ENCODE measurements around the gene CYP2C18.
"Not testable (repeated sequence)": the region's sequence is repeated elsewhere in the genome, so short reads cannot be mapped to it uniquely, and the experiment has no call there.

Gene CYP2C18

DNA sequence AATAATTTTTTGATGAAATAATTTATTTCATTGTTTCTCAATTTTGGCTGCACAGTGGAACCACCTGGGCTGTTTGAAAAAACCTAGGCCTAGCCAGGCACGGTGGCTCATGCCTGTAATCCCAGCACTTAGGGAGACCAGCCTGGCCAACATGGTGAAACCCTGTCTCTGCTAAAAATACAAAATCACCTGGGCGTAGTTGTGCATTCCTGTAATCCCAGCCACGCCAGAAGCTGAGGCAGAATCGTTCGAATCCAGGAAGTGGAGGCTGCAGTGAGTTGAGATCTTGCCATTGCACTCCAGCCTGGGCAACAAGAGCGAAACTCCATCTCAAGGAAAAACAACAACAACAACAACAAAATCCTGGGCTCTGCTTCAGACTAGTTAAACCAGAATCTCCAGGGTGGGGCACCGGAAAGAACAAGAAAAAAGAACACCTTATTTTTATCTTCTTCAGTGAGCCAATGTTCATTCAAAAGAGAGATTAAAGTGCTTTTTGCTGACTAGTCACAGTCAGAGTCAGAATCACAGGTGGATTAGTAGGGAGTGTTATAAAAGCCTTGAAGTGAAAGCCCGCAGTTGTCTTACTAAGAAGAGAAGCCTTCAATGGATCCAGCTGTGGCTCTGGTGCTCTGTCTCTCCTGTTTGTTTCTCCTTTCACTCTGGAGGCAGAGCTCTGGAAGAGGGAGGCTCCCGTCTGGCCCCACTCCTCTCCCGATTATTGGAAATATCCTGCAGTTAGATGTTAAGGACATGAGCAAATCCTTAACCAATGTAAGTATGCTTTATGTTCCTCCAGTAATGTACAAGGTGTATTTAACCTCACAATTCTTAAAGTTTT is at the start of gene CYP2C18:
TSS of gene CYP2C18 (plus strand) at position 516 of the 841 bp plus-strand sequence. CDS start at position 607, 91 bp downstream.
- DNase-seq (ENCODE audit: low spot score): no peak

DNA sequence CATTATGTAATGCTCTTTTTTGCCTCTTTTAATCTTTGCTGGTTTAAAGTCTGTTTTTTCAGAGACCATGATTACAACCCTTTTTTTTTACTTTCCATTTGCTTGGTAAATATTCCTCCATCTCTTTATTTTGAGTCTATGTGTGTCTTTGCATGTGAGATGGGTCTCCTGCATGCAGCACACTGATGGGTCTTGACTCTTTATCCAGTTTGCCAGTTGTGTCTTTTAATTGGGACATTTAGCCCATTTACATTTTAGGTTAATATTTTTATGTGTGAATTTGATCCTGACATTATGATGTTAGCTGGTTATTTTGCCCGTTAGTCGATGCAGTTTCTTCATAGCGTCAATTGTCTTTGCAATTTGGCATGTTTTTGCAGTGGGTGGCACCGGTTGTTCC is 45.4 kb upstream of the CYP2C18 start:
- DNase-seq (ENCODE audit: low spot score): not testable (repeated sequence)

DNA sequence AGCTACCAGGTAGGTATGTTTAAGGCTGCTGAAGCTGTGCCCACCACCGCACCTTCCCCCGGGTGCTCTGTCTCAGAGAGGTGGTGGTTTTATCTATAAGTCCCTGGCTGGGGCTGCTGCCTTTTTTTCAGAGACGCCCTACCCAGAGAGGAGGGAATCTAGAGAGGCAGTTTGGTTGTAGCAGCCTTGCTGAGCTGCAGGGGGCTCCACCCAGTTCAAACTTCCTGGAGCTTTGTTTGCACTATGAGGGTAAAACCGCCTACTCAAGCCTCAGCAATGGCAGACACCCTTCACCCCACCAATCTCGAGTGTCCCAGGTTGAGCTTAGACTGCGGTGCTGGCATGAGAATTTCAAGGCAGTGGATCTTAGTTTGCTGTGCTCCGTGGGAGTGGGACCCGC is 43.6 kb upstream of the CYP2C18 start:
- no peak for DNase-seq (ENCODE audit: low spot score)

DNA sequence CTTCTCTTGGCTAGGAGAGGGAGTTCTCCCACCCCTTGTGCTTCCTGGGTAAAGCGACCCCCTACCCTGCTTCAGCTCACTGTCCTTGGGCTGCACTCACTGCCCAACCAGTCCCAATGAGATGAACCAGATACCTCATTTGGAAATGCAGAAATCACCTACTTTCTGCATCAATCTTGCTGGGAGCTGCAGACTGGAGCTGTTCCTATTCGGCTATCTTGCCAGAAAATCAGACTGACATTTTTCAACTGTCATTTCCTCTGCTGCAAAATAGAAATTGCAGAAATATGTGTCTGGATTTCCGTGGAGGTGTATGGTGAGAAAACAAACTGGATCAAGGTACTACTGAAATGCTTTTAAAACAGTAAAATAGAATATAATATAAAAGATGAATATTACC is 43.0 kb upstream of the CYP2C18 start:
- no peak for DNase-seq (ENCODE audit: low spot score)

DNA sequence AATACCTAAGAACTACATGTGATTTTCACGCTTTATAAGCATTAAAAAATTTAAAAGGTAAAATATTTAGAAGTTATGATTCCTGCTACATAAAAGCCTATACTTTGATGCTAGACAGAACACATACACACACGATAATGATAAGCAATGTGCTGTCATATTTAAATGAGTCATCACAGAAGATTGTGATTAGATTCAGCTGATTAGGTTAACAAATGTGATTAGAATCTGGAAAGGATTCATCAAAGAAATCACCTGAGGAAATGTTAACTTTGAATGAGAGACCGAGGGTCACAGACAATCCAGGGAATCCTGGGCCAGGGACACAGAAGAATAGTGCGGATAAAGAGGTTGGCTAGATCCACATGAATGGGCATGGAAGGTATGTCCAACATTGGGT is 42.0 kb upstream of the CYP2C18 start:
- no peak for DNase-seq (ENCODE audit: low spot score)

DNA sequence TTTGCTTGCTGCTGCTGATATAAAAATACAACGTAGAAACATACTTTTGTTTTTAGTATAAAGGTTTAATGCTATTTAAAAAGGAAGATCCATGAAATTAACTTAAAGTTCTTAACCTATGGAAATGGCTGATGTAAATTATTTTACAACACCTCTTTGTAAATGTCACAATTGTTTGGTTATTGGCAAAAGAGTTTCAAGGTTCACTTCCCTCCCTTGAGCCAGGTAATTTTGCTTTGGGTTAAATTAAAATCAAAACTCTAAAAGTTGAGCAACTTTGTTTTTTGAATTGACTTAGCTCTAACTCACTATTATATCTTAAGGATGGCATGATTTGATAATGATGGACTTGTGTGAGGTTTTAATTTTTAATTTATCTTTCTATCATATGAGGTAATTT is 39.2 kb upstream of the CYP2C18 start:
- no peak for DNase-seq (ENCODE audit: low spot score)

DNA sequence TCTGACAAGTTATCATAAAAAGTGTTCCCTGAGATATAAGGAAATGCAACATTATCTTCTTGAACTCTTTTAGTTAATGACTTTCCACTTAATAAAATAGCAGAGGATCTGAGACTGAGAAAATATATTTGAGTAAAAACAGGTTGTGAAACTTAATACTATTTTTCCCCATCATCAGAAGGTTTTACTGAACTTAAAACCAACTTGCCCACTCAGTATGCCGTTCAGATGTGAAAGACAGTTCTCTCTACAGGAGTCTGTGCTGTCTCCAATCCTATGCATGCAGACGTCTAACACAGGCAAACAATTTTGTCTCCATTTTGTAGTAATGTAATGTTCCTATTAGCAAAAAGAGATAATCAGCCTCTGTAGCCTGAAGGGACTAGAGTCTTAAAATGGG is 38.2 kb upstream of the CYP2C18 start:
- no peak for DNase-seq (ENCODE audit: low spot score)

DNA sequence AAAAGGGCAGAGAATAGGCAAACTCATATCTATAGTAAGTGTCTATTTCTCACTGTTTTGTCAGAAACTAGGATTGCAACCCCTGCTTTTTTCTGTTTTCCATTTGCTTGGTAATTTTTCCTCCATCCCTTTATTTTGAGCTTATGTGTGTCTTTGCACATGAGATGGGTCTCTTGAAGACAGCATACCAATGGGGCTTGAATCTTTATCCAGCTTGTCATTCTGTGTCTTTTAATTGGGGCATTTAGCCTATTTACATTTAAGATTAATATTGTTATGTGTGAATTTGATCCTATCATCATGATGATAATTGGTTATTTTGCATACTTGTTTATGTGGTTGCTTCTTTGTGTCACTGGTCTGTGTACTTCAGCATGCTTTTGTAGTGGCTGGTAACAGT is 28.3 kb upstream of the CYP2C18 start:
- not testable (repeated sequence) for DNase-seq (ENCODE audit: low spot score)

DNA sequence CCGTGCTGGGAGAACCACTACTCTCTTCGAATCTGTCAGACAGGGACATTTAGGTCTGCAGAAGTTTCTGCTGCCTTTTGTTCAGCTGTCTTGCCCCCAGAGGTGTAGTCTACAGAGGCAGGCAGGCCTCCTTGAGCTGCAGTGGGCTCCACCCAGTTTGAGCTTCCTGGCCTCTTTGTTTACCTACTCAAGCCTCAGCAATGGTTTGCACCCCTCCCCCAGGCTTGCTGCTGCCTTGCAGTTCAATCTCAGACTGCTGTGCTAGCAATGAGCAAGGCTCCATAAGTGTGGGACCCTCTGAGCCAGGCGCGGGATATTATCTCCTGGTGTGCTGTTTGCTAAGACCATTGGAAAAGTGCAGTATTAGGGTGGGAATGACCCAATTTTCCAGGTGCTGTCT is 20.5 kb upstream of the CYP2C18 start:
- DNase-seq (ENCODE audit: low spot score): not testable (repeated sequence)

DNA sequence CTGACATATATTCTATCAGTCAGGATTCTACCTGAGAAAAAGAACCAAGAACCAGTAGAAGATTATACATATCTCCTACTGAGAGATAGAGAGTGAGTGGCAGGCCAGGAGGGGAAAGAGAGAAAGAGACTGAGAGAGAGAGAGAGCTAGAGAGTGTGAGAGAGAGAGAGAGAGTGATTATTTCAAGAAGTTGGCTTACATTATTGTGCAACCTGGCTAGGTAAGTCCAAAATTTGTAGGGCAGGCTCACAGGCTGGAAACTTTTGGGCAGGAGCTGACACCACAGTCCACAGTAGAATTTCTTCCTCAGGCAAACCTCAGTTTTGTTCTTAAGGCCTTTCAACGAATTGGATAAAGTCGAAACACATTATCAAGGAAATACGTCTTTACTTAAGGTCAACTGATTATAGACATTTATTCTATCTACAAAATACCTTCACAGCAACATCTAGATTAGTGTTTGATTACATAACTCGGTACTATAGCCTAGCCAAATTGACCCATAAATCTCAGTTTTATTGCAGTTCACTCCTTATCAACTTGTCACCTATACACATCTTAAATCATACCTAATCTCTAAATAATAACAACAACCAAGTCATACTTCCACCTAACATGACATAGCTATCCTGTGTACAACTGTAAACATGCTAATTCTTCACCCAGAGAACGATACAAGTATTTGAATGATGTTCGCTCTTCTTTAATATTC is 17.0 kb upstream of the CYP2C18 start:
- no peak for DNase-seq (ENCODE audit: low spot score)

DNA sequence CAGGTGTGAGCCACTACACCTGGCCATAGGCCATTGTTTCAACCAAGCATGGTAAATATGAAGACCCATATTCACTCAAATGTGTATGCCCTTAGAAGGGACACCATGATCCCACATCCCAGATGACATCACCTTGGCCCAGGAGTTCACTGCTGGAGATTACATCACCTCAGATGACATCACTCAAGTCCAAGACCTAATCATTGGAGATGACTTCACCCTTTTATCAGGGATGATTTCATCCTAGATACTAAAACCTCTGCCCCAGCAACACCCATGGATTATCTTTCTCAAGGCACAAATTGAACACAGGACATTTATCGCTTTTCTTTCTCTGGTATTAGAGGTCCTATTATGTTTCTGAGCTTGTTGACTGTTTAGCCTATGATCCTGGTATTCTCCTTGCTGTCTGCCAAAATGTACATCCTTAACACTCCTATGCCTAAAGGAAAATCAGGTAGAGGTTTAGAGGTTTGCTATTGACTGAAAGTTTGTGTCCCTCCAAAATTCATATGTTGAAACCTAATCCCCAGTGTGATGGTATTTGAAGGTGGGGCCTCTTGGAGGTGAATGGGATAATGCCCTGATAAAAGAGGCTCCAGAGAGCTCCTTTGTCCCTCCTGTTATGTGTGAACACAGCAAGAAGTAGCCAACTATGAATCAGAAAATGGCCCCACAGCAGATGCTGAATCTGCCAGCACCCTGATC is 9.8 kb upstream of the CYP2C18 start:
- DNase-seq (ENCODE audit: low spot score): no peak

DNA sequence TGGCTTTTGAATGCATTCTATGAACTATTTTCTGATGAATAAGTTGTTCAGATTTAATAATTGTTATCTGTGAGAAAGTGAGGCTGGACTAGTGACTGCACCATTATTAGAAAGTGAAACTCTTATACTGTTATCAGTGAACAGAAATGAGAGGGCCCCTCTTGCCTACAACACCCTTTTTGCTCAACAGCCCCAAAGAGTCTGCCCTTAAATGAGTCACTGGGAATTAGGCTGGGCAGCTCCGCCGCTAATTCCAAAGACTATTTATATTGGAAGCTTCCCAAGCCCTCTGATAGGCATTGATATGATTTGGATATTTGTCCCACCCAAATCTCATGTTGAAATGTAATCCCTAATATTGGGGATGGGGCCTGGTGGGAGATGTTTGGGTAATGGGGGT is 7.0 kb upstream of the CYP2C18 start:
- DNase-seq (ENCODE audit: low spot score): no peak

DNA sequence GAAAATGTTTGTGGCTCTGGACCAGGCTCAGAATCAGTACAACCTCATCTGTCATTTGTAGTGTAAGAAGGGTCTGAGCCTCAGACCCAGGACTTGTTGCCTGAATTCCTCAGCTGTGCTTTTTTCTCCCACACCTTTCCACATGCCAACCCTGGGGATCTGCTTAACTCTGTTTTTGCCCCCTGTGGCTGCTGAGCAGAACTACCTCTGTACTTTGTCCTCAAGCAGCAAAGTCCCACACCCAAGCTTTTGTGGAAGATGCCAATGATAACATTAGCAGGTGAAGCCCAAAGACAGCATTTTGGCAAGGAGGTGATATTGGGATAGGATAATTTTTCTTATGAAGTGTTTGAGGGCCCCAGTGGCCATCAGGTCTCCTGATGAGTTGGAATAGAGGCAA is 5.8 kb upstream of the CYP2C18 start:
- no peak for DNase-seq (ENCODE audit: low spot score)

DNA sequence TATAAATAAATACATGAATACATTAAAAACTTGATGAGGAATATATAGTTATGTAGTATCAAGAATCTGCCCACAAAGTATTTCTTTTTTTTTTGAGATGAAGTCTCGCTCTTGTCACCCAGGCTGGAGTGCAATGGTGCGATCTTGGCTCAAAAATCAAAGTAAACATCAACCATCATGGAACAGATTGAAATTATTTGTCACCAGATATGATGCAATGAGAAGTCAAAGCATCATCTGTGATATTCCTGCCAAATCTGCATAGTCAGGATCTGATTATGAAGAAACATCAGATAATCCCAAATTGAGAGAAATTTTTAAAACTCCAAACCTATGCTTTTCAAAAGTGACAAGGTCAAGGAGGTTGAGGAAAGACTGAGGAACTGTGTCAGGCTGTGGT is 5.1 kb upstream of the CYP2C18 start:
- DNase-seq (ENCODE audit: low spot score): no peak

DNA sequence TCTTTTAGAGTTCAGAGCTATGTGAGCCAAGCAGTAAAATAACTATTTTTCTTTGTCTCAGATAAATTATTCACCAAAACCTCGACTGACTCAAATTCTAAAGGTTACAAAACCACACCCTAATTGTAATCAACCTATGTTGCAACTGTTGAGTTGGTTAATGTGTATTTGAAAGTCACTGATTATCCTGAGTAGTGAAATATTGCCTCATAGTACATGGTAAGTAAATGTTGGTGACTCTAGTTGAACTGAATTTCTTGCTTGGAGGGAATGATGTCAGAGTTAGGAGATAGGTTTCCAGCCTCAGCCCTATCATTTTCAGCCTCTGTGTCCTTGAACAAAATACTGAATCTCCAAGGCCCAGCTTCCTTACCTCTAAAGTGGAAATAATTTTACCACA is 3.0 kb upstream of the CYP2C18 start:
- no peak for DNase-seq (ENCODE audit: low spot score)

DNA sequence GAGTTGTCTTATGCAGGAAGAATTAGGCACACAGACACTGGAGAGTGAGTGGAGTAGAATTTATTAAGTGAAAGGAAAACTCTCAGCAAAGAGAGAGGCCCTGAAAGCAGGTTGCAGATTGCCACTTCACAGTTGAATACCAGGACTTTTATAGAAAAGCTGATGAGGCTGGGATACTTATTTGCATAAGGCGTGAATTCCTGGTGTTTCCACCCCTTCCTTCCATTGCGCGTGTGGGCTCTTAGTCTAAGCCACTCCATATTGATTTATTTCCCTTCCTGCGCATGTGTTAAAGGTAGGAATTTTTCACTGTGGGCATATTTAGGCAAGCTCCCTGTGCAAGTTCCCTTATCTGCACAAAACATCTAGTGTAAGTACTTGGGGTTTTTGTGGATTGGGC is 893 bp upstream of the CYP2C18 start:
- DNase-seq (ENCODE audit: low spot score): not testable (repeated sequence)

DNA sequence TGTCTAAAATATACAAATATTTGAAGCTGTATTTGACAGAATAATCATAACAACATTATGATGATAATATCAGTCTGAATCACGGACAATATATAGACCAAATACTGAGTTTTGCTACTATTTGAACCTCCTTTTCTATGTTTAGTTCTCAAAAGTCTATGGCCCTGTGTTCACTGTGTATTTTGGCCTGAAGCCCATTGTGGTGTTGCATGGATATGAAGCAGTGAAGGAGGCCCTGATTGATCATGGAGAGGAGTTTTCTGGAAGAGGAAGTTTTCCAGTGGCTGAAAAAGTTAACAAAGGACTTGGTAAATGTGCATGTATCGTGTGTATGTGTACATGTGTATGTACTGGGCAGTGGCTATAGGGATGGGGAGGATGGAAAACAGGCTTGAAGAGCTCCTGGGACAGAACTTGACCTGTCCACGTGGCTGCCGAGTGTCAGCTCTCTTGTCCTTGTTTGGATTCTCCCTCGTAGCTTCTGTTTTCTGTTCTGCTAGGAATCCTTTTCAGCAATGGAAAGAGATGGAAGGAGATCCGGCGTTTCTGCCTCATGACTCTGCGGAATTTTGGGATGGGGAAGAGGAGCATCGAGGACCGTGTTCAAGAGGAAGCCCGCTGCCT is 4.2 kb downstream of the CYP2C18 start:
- DNase-seq (ENCODE audit: low spot score): no peak

DNA sequence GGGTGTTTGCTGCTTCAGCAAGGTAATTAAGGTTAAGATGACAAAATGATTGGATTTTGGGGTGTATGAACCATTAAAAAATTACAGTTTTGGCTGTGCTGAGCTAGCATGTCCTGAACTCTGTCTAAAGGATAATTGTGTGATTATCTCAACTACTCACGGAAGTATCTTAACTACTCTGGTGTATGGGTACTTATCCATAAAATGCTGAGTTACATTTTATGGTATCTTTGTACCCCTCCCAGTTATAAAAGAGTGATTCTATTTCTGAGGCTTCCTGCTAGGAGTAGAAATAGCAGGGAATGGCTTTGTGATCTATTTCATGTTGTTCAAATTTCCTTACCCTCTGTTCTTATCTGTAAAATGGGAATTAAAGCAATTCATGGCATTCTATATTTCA is 22.6 kb downstream of the CYP2C18 start:
- no peak for DNase-seq (ENCODE audit: low spot score)

DNA sequence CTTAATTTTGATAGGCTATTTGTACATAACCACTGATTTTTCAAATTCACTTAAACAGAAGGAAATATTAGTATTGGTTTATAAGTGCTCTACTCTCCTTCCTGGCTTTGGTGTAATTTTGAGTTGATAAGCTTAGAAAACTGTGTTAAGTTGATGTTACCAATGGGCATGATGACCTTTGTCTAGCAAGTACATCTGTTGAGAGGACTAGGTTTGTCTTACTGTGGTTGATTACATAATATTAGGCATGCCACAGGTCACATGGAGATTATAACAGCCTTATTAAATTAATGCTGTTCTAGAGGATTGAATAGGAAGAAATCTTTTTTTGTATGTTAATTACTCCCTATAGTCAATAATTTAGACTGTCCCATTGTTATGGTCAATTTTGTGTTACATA is 27.0 kb downstream of the CYP2C18 start:
- DNase-seq (ENCODE audit: low spot score): no peak

DNA sequence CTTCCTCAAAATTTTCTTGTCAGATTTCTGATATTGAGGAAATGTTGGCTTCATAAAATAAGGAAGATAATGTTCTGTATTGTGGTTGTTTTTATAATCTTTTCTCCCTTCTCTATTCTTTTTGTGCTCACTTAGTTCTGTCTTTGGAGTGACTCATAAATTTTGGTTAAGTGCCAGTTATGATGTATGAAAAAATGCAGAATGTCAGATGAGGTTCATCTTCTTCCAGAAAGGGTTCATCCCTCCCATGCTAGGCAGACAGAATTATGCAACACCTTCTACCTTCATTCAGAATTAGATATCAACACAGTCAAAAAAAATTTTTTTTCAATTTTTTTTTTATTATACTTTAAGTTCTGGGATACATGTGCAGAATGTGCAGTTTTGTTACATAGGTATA is 42.3 kb downstream of the CYP2C18 start:
- DNase-seq (ENCODE audit: low spot score): no peak

DNA sequence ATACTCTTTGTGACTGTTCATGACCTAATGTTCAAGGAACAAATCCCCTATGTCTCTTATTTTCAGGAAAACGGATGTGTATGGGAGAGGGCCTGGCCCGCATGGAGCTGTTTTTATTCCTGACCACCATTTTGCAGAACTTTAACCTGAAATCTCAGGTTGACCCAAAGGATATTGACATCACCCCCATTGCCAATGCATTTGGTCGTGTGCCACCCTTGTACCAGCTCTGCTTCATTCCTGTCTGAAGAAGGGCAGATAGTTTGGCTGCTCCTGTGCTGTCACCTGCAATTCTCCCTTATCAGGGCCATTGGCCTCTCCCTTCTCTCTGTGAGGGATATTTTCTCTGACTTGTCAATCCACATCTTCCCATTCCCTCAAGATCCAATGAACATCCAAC is 51.7 kb downstream of the CYP2C18 start:
- DNase-seq (ENCODE audit: low spot score): no peak

DNA sequence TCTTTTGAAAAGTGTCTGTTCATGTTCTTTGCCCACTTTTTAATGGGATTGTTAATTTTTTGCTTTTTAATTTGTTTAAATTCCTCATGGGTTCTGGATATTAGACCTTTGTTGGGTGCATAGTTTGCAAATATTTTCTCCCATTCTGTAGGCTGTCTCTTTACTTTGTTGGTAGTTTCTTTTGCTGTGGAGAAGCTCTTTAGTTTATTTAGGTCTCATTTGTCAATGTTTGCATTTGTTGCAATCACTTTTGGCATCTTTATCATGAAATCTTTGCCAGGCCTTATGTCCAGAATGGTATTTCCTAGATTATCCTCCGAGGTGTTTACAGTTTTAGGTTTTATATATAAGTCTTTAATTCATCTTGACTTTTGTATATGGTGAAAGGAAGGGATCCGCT is 55.1 kb downstream of the CYP2C18 start:
- DNase-seq (ENCODE audit: low spot score): no peak

DNA sequence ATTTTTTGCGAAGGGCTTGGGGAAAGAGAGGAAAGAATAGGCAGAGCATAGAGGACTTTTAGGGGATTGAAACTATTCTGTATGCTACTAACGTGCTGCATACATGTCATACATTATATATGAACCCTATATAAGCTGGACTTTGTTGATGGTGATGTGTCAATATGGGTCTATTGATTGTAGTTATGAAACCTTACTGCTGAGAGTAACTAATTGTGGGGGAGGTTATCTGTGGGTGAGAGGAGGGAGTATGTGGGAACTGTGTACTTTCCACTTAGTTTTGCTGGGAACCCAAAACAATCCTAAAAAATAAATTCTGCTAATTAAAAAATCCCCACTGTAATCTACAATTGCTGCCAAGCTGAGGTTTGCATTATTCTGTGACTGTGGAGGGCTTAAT is 63.6 kb downstream of the CYP2C18 start:
- DNase-seq (ENCODE audit: low spot score): no peak
